Right lung (tissue), 10 donors: ENCODE results near the gene N4BP2L1. TPM values are rescaled to one million over a fixed set of nuclear protein-coding genes. Genes with fewer than 3 reads are reported as not detected.

Source experiments
- DNase-seq, 2 donors: peaks; one replicate each; pipeline ENCODE4 v3.0.0-alpha.2; 2013
- long read RNA-seq, 8 donors: transcript quantifications; one replicate each; lab custom pipeline, GENCODE V29; 2026
- polyA plus RNA-seq, 5 donors: library from polyadenylated mRNA; unstranded; fragments of 120-200 nt; gene quantifications; one replicate each; pipeline versions ENCODE4 v1.2.1 to v1.2.3, GENCODE V29; 2013; ENCODE audit warnings: inconsistent platforms in 1 of 5, low replicate concordance in 1 of 5; ENCODE audit not compliant: insufficient read length in 5 of 5, insufficient read depth in 1 of 5

Gene N4BP2L1
- 10 to 100 TPM; 23.4 to 51.4 (median 40.4) TPM for polyA plus RNA-seq
- long read RNA-seq, donor 1, transcript N4BP2L1-202 (5 exons, 3,046 nt), result major isoform, 14 of 19 reads
- long read RNA-seq, donor 1, partial matches to known transcripts, result 0 of 19 reads
- long read RNA-seq, donor 1, other reads (novel, unspliced or antisense), result 0 of 19 reads
- long read RNA-seq, donor 2, transcript N4BP2L1-202 (5 exons, 3,046 nt), result major isoform, 5 of 6 reads
- long read RNA-seq, donor 2, partial matches to known transcripts, result 0 of 6 reads
- long read RNA-seq, donor 2, other reads (novel, unspliced or antisense), result 0 of 6 reads
- long read RNA-seq, donor 3, transcript N4BP2L1-202 (5 exons, 3,046 nt), result major isoform, 7 of 9 reads
- long read RNA-seq, donor 3, partial matches to known transcripts, result 0 of 9 reads
- long read RNA-seq, donor 3, other reads (novel, unspliced or antisense), result 0 of 9 reads
- long read RNA-seq, donor 4, partial matches to known transcripts, result 0 of 6 reads
- long read RNA-seq, donor 4, other reads (novel, unspliced or antisense), result 0 of 6 reads
- long read RNA-seq, donor 5, transcript N4BP2L1-202 (5 exons, 3,046 nt), result major isoform, 7 of 9 reads
- long read RNA-seq, donor 5, partial matches to known transcripts, result 0 of 9 reads
- long read RNA-seq, donor 5, other reads (novel, unspliced or antisense), result 0 of 9 reads
- long read RNA-seq, donor 6, transcript N4BP2L1-202 (5 exons, 3,046 nt), result major isoform, 8 of 11 reads
- long read RNA-seq, donor 6, partial matches to known transcripts, result 0 of 11 reads
- long read RNA-seq, donor 6, other reads (novel, unspliced or antisense), result 0 of 11 reads
- long read RNA-seq, donor 7, partial matches to known transcripts, result 0 of 6 reads
- long read RNA-seq, donor 7, other reads (novel, unspliced or antisense), result 0 of 6 reads
- long read RNA-seq, donor 8, transcript N4BP2L1-202 (5 exons, 3,046 nt), result major isoform, 5 of 6 reads
- long read RNA-seq, donor 8, partial matches to known transcripts, result 0 of 6 reads
- long read RNA-seq, donor 8, other reads (novel, unspliced or antisense), result 0 of 6 reads

- DNase-seq, result peak; percentile 74 to 77
These were observed at the start of gene N4BP2L1 for GRCh38 chr13:32427852-32428580. TSS of gene N4BP2L1 (minus strand) at chr13:32428130. CDS start at chr13:32428082, 48 bp downstream.

- no peak for DNase-seq
These were observed 49.0 kb upstream of the N4BP2L1 start for GRCh38 chr13:32476892-32477291.

- DNase-seq, result no peak
These were observed 48.2 kb upstream of the N4BP2L1 start for GRCh38 chr13:32476021-32476731.

GRCh38 chr13:32474999-32475792 lies 47.3 kb upstream of the N4BP2L1 start:
- no peak for DNase-seq

- no peak for DNase-seq
These were observed 45.7 kb upstream of the N4BP2L1 start for GRCh38 chr13:32473650-32474049.

- DNase-seq, result no peak
These were observed 44.3 kb upstream of the N4BP2L1 start for GRCh38 chr13:32472194-32472621.

GRCh38 chr13:32471187-32471922 lies 43.4 kb upstream of the N4BP2L1 start:
- DNase-seq, result no peak

- no peak for DNase-seq
These were observed 40.7 kb upstream of the N4BP2L1 start for GRCh38 chr13:32468502-32469142.

GRCh38 chr13:32456591-32456990 lies 28.7 kb upstream of the N4BP2L1 start:
- DNase-seq, result no peak

GRCh38 chr13:32455594-32455903 lies 27.6 kb upstream of the N4BP2L1 start:
- DNase-seq, result no peak

- DNase-seq, result no peak
These were observed 27.1 kb upstream of the N4BP2L1 start for GRCh38 chr13:32454886-32455593.

- no peak for DNase-seq
These were observed 26.1 kb upstream of the N4BP2L1 start for GRCh38 chr13:32453981-32454380.

GRCh38 chr13:32448972-32449371 lies 21.0 kb upstream of the N4BP2L1 start:
- no peak for DNase-seq

- DNase-seq, result no peak
These were observed 20.1 kb upstream of the N4BP2L1 start for GRCh38 chr13:32447894-32448623.

GRCh38 chr13:32446773-32447465 lies 19.0 kb upstream of the N4BP2L1 start:
- DNase-seq, result no peak

GRCh38 chr13:32446220-32446619 lies 18.3 kb upstream of the N4BP2L1 start:
- DNase-seq, result no peak

GRCh38 chr13:32445461-32445860 lies 17.5 kb upstream of the N4BP2L1 start:
- no peak for DNase-seq
